GM12878 (cell line): ENCODE results near the gene AGAP1. TPM values are rescaled to one million over a fixed set of nuclear protein-coding genes. Genes with fewer than 3 reads are reported as not detected.

Experiments
- ATAC-seq: fragments of 200-7000 bp; cut with Tn5 transposase; 3 replicates; pipeline ENCODE4 v1.9.1; 2020; ENCODE audit warnings: mild to moderate bottlenecking, moderate library complexity
- BruUV-seq: library from RNA; stranded (reverse); fragments of 400-500 nt; replicated peaks from 2 replicates; lab custom pipeline; 2021; lab: Mats Ljungman, UMichigan
- CTCF ChIA-PET: fragments of 300-600 bp; sonication (Branson Sonifier 250); formaldehyde crosslinking; extraction: SDS; loops from one replicate; lab custom pipeline; 2021; ENCODE audit warnings: inconsistent platforms; lab: Yijun Ruan, JAX
- POLR2A ChIA-PET: fragments of 350-600 bp; formaldehyde crosslinking; extraction: SDS; loops from one replicate; lab custom pipeline; 2021; ENCODE audit warnings: inconsistent platforms; lab: Charles Lee
- RAD21 ChIA-PET: fragments of 300-600 bp; sonication (Branson Sonifier 250); formaldehyde crosslinking; loops from one replicate; lab custom pipeline; 2023; ENCODE audit warnings: antibody characterized with exemption; ENCODE audit not compliant: unreplicated experiment; lab: Charles Lee
- SMC1A ChIA-PET: fragments of 300-600 bp; sonication (Branson Sonifier 250); formaldehyde crosslinking; loops from one replicate; lab custom pipeline; 2023; ENCODE audit not compliant: unreplicated experiment, uncharacterized antibody; lab: Charles Lee
- DNase-seq: peaks from one replicate; pipeline ENCODE4 v3.0.0-alpha.2; 2011; ENCODE audit warnings: low read depth, low spot score
- FAIRE-seq: peaks from 3 replicates; lab custom pipeline; 2011; peaks lifted over from hg19 to GRCh38; lab: Jason Lieb, UNC
- H2AFZ ChIP-seq: 2 replicates; pipeline ENCODE4 v1.6.0; 2011; ENCODE audit warnings: low read depth, low read length, control low read depth; ENCODE audit not compliant: control insufficient read depth
- H3K27ac ChIP-seq: 2 replicates; pipeline ENCODE4 v1.5.1; 2011; ENCODE audit warnings: control low read depth; ENCODE audit not compliant: control insufficient read depth, insufficient read depth
- H3K27me3 ChIP-seq, 2 experiments: replicated peaks in 1 of 2; 2 replicates each; pipeline versions ENCODE4 v1.6.0 to v1.6.1; 2011; ENCODE audit warnings: low read length in 1 of 2; ENCODE audit not compliant: control insufficient read depth in 2 of 2, insufficient read depth in 2 of 2
- H3K36me3 ChIP-seq, 2 experiments: 2 replicates each; pipeline ENCODE4 v1.5.1; 2011; ENCODE audit warnings: low read length in 1 of 2; ENCODE audit not compliant: control insufficient read depth in 2 of 2, insufficient read depth in 2 of 2
- H3K4me1 ChIP-seq: 2 replicates; pipeline ENCODE4 v1.6.1; 2011; ENCODE audit warnings: mild to moderate bottlenecking, low read length, moderate library complexity, mixed read lengths; ENCODE audit not compliant: control insufficient read depth, insufficient read depth
- H3K4me2 ChIP-seq: 2 replicates; pipeline ENCODE4 v1.6.0; 2011; ENCODE audit warnings: control low read depth; ENCODE audit not compliant: control insufficient read depth, insufficient read depth
- H3K4me3 ChIP-seq: fragments of 200-600 bp; sonication (generic); 2 replicates; pipeline ENCODE4 v1.5.1; 2016
- H3K79me2 ChIP-seq: 2 replicates; pipeline ENCODE4 v1.6.0; 2011; ENCODE audit warnings: low read length; ENCODE audit not compliant: control insufficient read depth, insufficient read depth
- H3K9ac ChIP-seq: 2 replicates; pipeline ENCODE4 v1.8.0; 2011; ENCODE audit warnings: low read length, control low read depth, mixed read lengths; ENCODE audit not compliant: control insufficient read depth, insufficient read depth
- H3K9me3 ChIP-seq: replicated peaks from 3 replicates; pipeline ENCODE4 v1.5.1; 2011; ENCODE audit warnings: mild to moderate bottlenecking, low read length; ENCODE audit not compliant: control insufficient read depth, insufficient read depth
- H4K20me1 ChIP-seq: 2 replicates; pipeline ENCODE4 v1.6.0; 2011; ENCODE audit not compliant: control insufficient read depth, insufficient read depth
- ASH2L ChIP-seq: fragments of 300-600, 200-600 bp; sonication (generic); IDR thresholded peaks from 2 replicates; pipeline ENCODE4 v1.6.1; 2017; ENCODE audit warnings: low read depth, mild to moderate bottlenecking, borderline replicate concordance
- CHD4 ChIP-seq: fragments of 200-600 bp; sonication (generic); IDR thresholded peaks from 2 replicates; pipeline ENCODE4 v1.6.1; 2016; ENCODE audit warnings: mild to moderate bottlenecking
- E2F4 ChIP-seq: IDR thresholded peaks from 2 replicates; pipeline ENCODE4 v1.6.1; 2012; ENCODE audit warnings: low read depth, low read length, improper control_type of control experiment
- HSF1 ChIP-seq: fragments of 150-350 bp; IDR thresholded peaks from 2 replicates; pipeline ENCODE4 v1.6.1; 2014; ENCODE audit warnings: mild to moderate bottlenecking, low read depth, low read length
- IRF3 ChIP-seq: fragments of 450-650 bp; IDR thresholded peaks from 2 replicates; pipeline ENCODE4 v1.6.1; 2014; ENCODE audit warnings: mild to moderate bottlenecking
- NFXL1 ChIP-seq: fragments of 450-650 bp; IDR thresholded peaks from 2 replicates; pipeline ENCODE4 v1.6.1; 2017; ENCODE audit warnings: antibody characterized with exemption, mild to moderate bottlenecking, borderline replicate concordance
- NRF1 ChIP-seq: conservative IDR thresholded peaks from 2 replicates; pipeline ENCODE4 v1.6.1; 2011; ENCODE audit warnings: mild to moderate bottlenecking, low read depth, low read length, improper control_type of control experiment
- POLR2A ChIP-seq: IDR thresholded peaks from 2 replicates; pipeline ENCODE4 v1.6.1; 2011; ENCODE audit warnings: low read depth, mild to moderate bottlenecking, low read length
- RELA ChIP-seq: fragments of 450-650 bp; IDR thresholded peaks from 2 replicates; pipeline ENCODE4 v1.8.0; 2014; ENCODE audit warnings: borderline replicate concordance; ENCODE audit not compliant: partially characterized antibody
- RELB ChIP-seq: fragments of 450-650 bp; IDR thresholded peaks from 2 replicates; pipeline ENCODE4 v1.6.1; 2017; ENCODE audit warnings: low read depth, mild to moderate bottlenecking, moderate library complexity
- SMAD5 ChIP-seq: IDR thresholded peaks from 2 replicates; pipeline ENCODE4 v1.6.1; 2016; ENCODE audit warnings: antibody characterized with exemption, low read depth
- SRF ChIP-seq, 2 experiments: IDR thresholded peaks; 2 replicates each; pipeline ENCODE4 v1.6.1; 2011; ENCODE audit warnings: low read depth in 2 of 2, low read length in 2 of 2, mild to moderate bottlenecking in 1 of 2, moderate library complexity in 1 of 2
- WGBS: methylation state at CpG from one replicate; pipeline ENCODE4 v1.1.6; 2016; ENCODE audit warnings: low lambda C conversion rate; ENCODE audit not compliant: insufficient replicate concordance, insufficient coverage; ENCODE audit errors: missing lambda C conversion rate; 5-methylcytosine and 5-hydroxymethylcytosine counted together
- in situ Hi-C: fragments of 300-500 bp; cut with MboI; formaldehyde crosslinking; loops from 9 replicates; pipeline ENCODE4 v1.14.3; 2018; ENCODE audit warnings: mixed read lengths
- intact Hi-C: fragments of 100-400 bp; cut with micrococcal nuclease; formaldehyde crosslinking; loops from one replicate; pipeline ENCODE4 v1.14.2; 2022; ENCODE audit not compliant: unreplicated experiment
- polyA plus RNA-seq, 11 experiments: library from polyadenylated mRNA; depleted of rRNA in 4 of 11; unstranded in 6 of 11; stranded (reverse) in 5 of 11; fragments of >200 nt; fragmentation: Nextera tagmentation in 4 of 11; fragmentation: Illumina TruSeq in 1 of 11; extraction: Ambion mirVana in 4 of 11; extraction: Trizol in 1 of 11; gene quantifications; 1 replicate in 1 of 11; 2 replicates in 10 of 11; pipeline versions ENCODE4 v1.2.1 to v1.2.3, GENCODE V29; 2011 to 2016; ENCODE audit warnings: inconsistent platforms in 2 of 11, missing spikeins in 2 of 11, low read depth in 1 of 11
- total RNA-seq, 4 experiments: library from RNA; depleted of rRNA in 3 of 4; stranded (reverse); fragments of >200 nt in 3 of 4; fragmentation: Illumina TruSeq in 1 of 4; extraction: Trizol in 1 of 4; gene quantifications; 2 replicates each; pipeline versions ENCODE4 v1.2.1 to v1.2.3, GENCODE V29; 2013 to 2021

The AGAP1 gene
- total and polyA plus RNA-seq, 10 of the 15 experiments (the other 5 are each of a cell fraction or from before 2014, with no cell fraction given), result 0.05 to 0.15 (median 0.06) TPM; not detected in 7

GRCh38 chr2:235575904-235576303 lies 82.1 kb downstream of the AGAP1 start:
- ATAC-seq (no peak), DNase-seq (no peak), FAIRE-seq (no peak)
- SMC1A ChIA-PET, result no interaction called here
- RAD21 ChIA-PET, result no interaction called here
- Histone ChIP-seq H3K4me2 (no peak overlapping the region), H3K36me3 (no peaks in the 10 kb centered on the region), H4K20me1 (no peaks in the 10 kb centered on the region), H3K9me3 (no peaks in the 10 kb centered on the region; the same call in 2 of the 3 replicates), H2AFZ (no peak overlapping the region), H3K9ac (no peak overlapping the region), H3K4me3 (no peak overlapping the region), H3K27ac (no peak overlapping the region), H3K79me2 (no peaks in the 10 kb centered on the region), H3K4me1 (peaks cover 4% of the 10 kb centered on the region), H3K27me3 (no peaks in the 10 kb centered on the region)
- no TSS peak for BruUV-seq
- in situ Hi-C loops, result no loop called here
- CTCF ChIA-PET, result no interaction called here
- WGBS, result 20% methylated on average over 8 of the region's 8 CpGs
- intact Hi-C loops, result no loop called here
- POLR2A ChIA-PET, result no interaction called here
- TF ChIP-seq SMAD5 (no peak), CHD4 (no peak), SRF (IDR thresholded peaks at IDR 0.05; ENCODE audit: low read depth in 2 of 2, low read length in 2 of 2) (no peak), RELA (no peak), E2F4 (no peak), RELB (no peak), POLR2A (no peak), NRF1 (no peak), NFXL1 (no peak), HSF1 (no peak), ASH2L (no peak), IRF3 (no peak)
